Measurements from ENCODE around the gene LPCAT2.

GRCh38 chr16:55540221-55540620, 31.3 kb downstream of the LPCAT2 start:
- TF ChIP-seq CTCF (IDR thresholded peaks at IDR 0.05) = no peak
- TF ChIP-seq POLR2A (IDR thresholded peaks at IDR 0.05) = no peak
